AG04449 (cell line): ENCODE data around the gene GOT1.

ENCODE experiments used
- CTCF ChIA-PET: fragments of 350-600 bp; formaldehyde crosslinking; extraction: SDS; loops from one replicate; lab custom pipeline; 2021; ENCODE audit warnings: antibody characterized with exemption; lab: Yijun Ruan, JAX
- POLR2A ChIA-PET: fragments of 400-600, 350-600 bp; formaldehyde crosslinking; extraction: SDS; loops from one replicate; lab custom pipeline; 2020; ENCODE audit warnings: antibody characterized with exemption, inconsistent platforms; lab: Yijun Ruan, JAX
- DNase-seq: peaks from one replicate; pipeline ENCODE4 v3.0.0-alpha.2; 2010; ENCODE audit warnings: low read depth, low spot score
- H3K4me3 ChIP-seq: 2 replicates; pipeline ENCODE4 v1.5.1; 2011; ENCODE audit warnings: low read depth, mild to moderate bottlenecking, control low read depth, low read length
- TF ChIP-seq, protein P1 (sequence below): IDR thresholded peaks from one replicate; pipeline ENCODE4 v1.5.1; 2011; ENCODE audit warnings: mild to moderate bottlenecking, moderate library complexity, low read length, control low read depth, inconsistent platforms; ENCODE audit not compliant: insufficient read depth; ENCODE audit errors: missing control alignments

Gene GOT1

DNA sequence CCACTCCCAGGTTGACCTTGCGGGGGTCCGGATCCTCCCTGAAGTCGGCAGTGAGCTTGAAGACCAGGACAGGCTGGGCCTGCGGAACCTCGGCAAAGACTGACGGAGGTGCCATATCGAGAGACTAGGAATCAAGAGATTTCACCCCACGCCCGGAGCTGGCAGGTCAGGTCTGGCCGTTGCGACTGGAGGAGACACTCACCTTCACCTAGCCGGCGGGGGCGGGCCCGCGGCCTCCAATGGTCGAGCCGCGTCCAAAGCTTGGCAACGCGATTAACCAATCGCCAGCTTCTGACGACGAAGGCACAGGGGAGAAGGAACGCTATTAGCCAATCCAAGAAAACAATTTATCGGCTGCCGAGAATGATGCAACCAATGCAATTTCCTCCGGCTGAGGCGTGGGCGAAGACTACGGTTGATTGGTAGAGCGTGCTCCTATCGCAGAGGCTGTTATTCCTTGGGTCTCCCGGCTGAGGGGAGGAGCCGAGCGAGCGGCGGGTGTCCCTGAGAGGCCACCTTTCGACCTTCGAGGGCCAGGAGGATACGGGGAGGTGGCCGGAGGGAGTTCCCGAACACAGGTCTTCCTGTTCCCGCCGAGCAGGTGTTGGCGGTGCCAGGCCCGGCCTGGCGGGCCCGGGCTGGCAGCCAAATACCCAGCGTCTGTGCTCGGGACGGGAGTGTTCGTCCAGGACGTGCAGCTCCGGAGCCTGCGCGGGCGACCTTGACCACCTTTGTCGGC lies at the start of gene GOT1:
Gene GOT1, minus strand, starts transcription at position 174 of the 739 bp plus-strand sequence. Its CDS starts 59 bp downstream, at position 115.
- POLR2A ChIA-PET, result interaction anchor here (0.5 to 1.0 kb wide), 6 partner anchors 9 to 180 kb away, joined by 3 to 6 read pairs (median 3); no protein-coding TSS in a partner anchor
- TF ChIP-seq, protein P1, sequence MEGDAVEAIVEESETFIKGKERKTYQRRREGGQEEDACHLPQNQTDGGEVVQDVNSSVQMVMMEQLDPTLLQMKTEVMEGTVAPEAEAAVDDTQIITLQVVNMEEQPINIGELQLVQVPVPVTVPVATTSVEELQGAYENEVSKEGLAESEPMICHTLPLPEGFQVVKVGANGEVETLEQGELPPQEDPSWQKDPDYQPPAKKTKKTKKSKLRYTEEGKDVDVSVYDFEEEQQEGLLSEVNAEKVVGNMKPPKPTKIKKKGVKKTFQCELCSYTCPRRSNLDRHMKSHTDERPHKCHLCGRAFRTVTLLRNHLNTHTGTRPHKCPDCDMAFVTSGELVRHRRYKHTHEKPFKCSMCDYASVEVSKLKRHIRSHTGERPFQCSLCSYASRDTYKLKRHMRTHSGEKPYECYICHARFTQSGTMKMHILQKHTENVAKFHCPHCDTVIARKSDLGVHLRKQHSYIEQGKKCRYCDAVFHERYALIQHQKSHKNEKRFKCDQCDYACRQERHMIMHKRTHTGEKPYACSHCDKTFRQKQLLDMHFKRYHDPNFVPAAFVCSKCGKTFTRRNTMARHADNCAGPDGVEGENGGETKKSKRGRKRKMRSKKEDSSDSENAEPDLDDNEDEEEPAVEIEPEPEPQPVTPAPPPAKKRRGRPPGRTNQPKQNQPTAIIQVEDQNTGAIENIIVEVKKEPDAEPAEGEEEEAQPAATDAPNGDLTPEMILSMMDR, result no peak
- H3K4me3 ChIP-seq, result peak within 1 kb of the TSS; percentile 100
- DNase-seq, result peak; percentile 93
- CTCF ChIA-PET, result interaction anchor here (0.8 to 5.4 kb wide), 10 partner anchors 11 to 283 kb away, joined by 3 to 35 read pairs (median 4); no protein-coding TSS in a partner anchor

DNA sequence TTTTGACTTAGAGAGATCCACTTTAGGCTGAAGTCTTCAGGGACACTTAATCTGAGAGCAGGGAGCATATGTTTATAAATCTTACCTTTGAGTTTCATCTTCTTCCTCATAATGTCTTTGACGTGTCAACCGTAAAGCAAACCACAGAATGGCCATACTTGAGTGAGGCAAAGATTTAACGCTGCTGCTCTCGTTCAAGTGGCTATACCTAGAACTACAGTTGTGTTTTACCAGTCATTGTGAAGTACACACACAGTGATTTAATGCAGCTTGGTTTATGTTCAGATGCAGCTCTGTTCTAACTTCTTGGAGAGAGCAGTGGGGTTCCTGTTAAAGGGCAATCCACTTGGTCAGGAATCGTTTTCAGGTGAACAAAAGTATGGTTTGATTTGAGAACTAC lies 39.9 kb upstream of the GOT1 start:
- DNase-seq, result no peak
- no peak overlapping the region for H3K4me3 ChIP-seq
- ChIA-PET POLR2A (no interaction called here), CTCF (interaction anchor here (2.3 kb wide), 1 partner anchor 34 kb away, joined by 8 read pairs; no protein-coding TSS in a partner anchor)
- TF ChIP-seq, protein P1, result no peak

DNA sequence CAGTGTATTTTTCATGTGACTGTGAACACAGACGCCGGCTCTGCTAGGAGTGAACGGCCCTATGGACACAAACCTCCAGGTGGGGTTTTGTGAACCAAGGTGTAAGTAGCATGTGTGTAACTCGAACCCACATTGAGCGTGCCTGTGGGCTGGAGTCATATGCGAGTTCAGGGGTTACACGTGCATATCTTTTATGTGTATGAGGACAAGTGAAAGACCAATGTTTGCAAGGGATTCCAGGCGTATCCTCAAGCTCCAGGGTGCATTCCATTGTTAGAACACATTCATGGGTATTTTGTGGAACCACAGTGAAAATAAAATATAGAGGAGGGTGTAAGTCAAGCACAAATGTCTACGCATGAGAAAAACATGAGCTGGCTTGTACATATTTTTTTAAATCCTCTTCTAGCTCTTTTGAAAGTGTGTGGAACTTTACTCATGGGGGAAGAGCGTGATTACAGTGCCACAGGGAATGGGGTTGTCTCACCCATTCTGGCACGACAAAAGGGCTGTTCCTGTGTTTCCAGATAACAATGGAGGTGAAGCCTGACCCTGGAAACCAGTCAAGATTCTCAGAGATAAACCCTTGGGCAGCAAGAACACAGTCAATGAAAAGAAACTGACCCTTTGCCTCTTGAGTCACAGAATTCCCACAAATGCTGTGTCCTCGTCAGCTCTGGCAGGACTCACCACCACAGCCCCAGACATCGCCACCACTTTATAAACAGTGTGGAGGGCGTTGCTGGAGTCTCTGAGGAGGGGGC lies 37.0 kb upstream of the GOT1 start:
- POLR2A ChIA-PET, result no interaction called here
- no peak overlapping the region for H3K4me3 ChIP-seq
- TF ChIP-seq, protein P1, result no peak
- CTCF ChIA-PET, result interaction anchor here (1.1 kb wide), 1 partner anchor 31 kb away, joined by 3 read pairs; no protein-coding TSS in a partner anchor
- DNase-seq, result no peak

DNA sequence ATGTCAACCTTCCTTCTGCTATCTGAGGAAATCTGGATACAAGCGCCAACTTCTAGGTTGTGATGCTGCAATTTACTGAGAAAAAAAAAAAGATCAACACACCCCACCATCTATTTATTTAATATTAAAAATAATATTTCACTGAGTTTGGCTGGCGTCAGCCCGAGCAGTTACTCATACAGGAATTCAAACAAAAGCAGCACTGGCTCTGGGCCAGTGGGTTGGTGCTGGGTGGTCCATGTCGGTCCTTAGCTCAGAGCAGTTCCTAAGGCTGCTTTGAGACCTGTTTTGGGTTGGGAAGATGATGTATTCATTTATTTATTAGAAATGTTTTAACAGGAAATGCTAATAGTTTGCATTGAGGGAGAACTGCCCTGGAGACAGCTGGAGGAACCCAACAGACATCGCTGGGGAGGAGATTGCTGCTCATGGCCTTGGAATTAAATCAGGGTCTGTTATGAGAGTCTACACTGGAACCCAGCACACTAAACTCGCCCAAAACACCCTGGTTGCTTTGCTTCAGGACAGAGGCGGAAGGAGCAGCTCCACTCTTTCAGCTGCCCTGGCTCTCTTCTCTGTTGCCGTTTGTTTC lies 36.3 kb upstream of the GOT1 start:
- CTCF ChIA-PET, result interaction anchor here (1.1 kb wide), 1 partner anchor 30 kb away, joined by 3 read pairs; no protein-coding TSS in a partner anchor

DNA sequence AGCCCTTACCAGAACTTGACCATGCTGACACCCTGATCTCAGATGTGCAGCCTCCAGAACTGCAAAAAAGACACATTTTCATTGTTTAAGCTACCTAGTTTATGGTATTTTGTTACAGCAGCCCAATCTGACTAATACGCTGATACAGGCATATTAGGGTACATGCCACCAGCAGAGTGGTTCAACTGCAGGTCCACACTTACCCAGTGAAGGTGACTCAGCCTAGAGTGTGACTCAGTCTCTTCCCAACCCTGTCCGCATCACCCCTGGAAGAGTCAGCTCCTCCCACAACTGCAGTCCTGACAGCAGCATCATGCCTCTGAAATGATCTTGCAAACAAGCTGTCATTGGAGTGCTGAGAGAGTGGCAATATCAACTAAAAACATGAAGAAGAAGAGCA lies 30.8 kb upstream of the GOT1 start:
- ChIA-PET POLR2A (no interaction called here), CTCF (interaction anchor here (4.2 kb wide), 1 partner anchor 25 kb away, joined by 24 read pairs; no protein-coding TSS in a partner anchor)
- DNase-seq, result no peak
- TF ChIP-seq, protein P1, result no peak
- H3K4me3 ChIP-seq, result no peak overlapping the region

More for the DNA sequence above, 36.3 kb upstream of the GOT1 start:
- DNase-seq, result no peak
- no peak overlapping the region for H3K4me3 ChIP-seq
- POLR2A ChIA-PET, result no interaction called here
- TF ChIP-seq, protein P1, result no peak
